ENCODE data around the gene USPL1. TPM values are rescaled to one million over a fixed set of nuclear protein-coding genes. Genes with fewer than 3 reads are reported as not detected.

Gene USPL1
- polyA plus RNA-seq, 1 donor from 2014 or later, result 60.1 TPM

GRCh38 chr13:30619731-30620130, 2.0 kb downstream of the USPL1 start:
- TF ChIP-seq POLR2AphosphoS5 (IDR thresholded peaks at IDR 0.05) (no peak), SMC3 (conservative IDR thresholded peaks at IDR 0.05; ENCODE audit: poor library complexity) (no peak), TAF1 (IDR thresholded peaks at IDR 0.05; ENCODE audit: low read depth) (no peak), EZH2 (IDR thresholded peaks at IDR 0.05; ENCODE audit: borderline replicate concordance, insufficient read depth, low read length, poor library complexity, severe bottlenecking) (no peak), CTCF (IDR thresholded peaks at IDR 0.05; ENCODE audit: poor library complexity, severe bottlenecking) (no peak), RAD21 (conservative IDR thresholded peaks at IDR 0.05) (no peak), MXI1 (conservative IDR thresholded peaks at IDR 0.05; ENCODE audit: poor library complexity, severe bottlenecking) (no peak), EP300 (conservative IDR thresholded peaks at IDR 0.05; ENCODE audit: poor library complexity, severe bottlenecking) (no peak), REST (IDR thresholded peaks at IDR 0.05; ENCODE audit: borderline replicate concordance) (no peak)
- Histone ChIP-seq H3K27ac (ENCODE audit: low read length) (no peak overlapping the region), H4K20me1 (ENCODE audit: insufficient read depth) (no peaks in the 10 kb centered on the region), H3K4me3 (ENCODE audit: low read length) (peak overlapping the region; percentile 83), H3K9ac (ENCODE audit: low read length) (peak overlapping the region; percentile 38), H3K27me3 (ENCODE audit: insufficient read depth, low read depth, low read length) (no peaks in the 10 kb centered on the region), H3K4me2 (ENCODE audit: low read length) (peak overlapping the region; percentile 85), H3K79me2 (replicated peaks; ENCODE audit: insufficient read depth, low read length) (peaks cover 69% of the 10 kb centered on the region), H3F3A (ENCODE audit: insufficient read depth, low read length, poor library complexity, severe bottlenecking) (no peaks in the 10 kb centered on the region), H2AFZ (ENCODE audit: low read depth, low read length) (no peak overlapping the region), H3K9me2 (ENCODE audit: insufficient read depth, low read length) (no peaks in the 10 kb centered on the region), H3K36me3 (ENCODE audit: insufficient read depth, low read length) (no peaks in the 10 kb centered on the region), H3K9me3 (ENCODE audit: low read length) (no peaks in the 10 kb centered on the region)

- Histone ChIP-seq H3K9ac (ENCODE audit: low read length) (no peak overlapping the region), H4K20me1 (ENCODE audit: insufficient read depth) (no peaks in the 10 kb centered on the region), H3K9me3 (ENCODE audit: low read length) (no peaks in the 10 kb centered on the region), H3K36me3 (ENCODE audit: insufficient read depth, low read length) (no peaks in the 10 kb centered on the region), H3K79me2 (replicated peaks; ENCODE audit: insufficient read depth, low read length) (peaks cover 58% of the 10 kb centered on the region), H3K4me3 (ENCODE audit: low read length) (peak overlapping the region; percentile 83), H3K27me3 (ENCODE audit: insufficient read depth, low read depth, low read length) (no peaks in the 10 kb centered on the region), H3K4me2 (ENCODE audit: low read length) (peak overlapping the region; percentile 85), H3K27ac (ENCODE audit: low read length) (no peak overlapping the region), H3F3A (ENCODE audit: insufficient read depth, low read length, poor library complexity, severe bottlenecking) (no peaks in the 10 kb centered on the region), H2AFZ (ENCODE audit: low read depth, low read length) (no peak overlapping the region), H3K9me2 (ENCODE audit: insufficient read depth, low read length) (no peaks in the 10 kb centered on the region)
- TF ChIP-seq TAF1 (IDR thresholded peaks at IDR 0.05; ENCODE audit: low read depth), result no peak
- TF ChIP-seq REST (IDR thresholded peaks at IDR 0.05; ENCODE audit: borderline replicate concordance), result no peak
- no peak for TF ChIP-seq SMC3 (conservative IDR thresholded peaks at IDR 0.05; ENCODE audit: poor library complexity)
- no peak for TF ChIP-seq CTCF (IDR thresholded peaks at IDR 0.05; ENCODE audit: poor library complexity, severe bottlenecking)
- TF ChIP-seq EZH2 (IDR thresholded peaks at IDR 0.05; ENCODE audit: borderline replicate concordance, insufficient read depth, low read length, poor library complexity, severe bottlenecking), result no peak
- TF ChIP-seq POLR2AphosphoS5 (IDR thresholded peaks at IDR 0.05), result no peak
- no peak for TF ChIP-seq MXI1 (conservative IDR thresholded peaks at IDR 0.05; ENCODE audit: poor library complexity, severe bottlenecking)
- TF ChIP-seq EP300 (conservative IDR thresholded peaks at IDR 0.05; ENCODE audit: poor library complexity, severe bottlenecking), result no peak
- TF ChIP-seq RAD21 (conservative IDR thresholded peaks at IDR 0.05), result no peak
These were observed 3.2 kb downstream of the USPL1 start for GRCh38 chr13:30620941-30621340.

Measured in neural cell (in vitro differentiated cells).